Measurements from ENCODE around the gene FES.
"Not testable (repeated sequence)": the region's sequence is repeated elsewhere in the genome, so short reads cannot be mapped to it uniquely, and the experiment has no call there.

The FES gene

DNA sequence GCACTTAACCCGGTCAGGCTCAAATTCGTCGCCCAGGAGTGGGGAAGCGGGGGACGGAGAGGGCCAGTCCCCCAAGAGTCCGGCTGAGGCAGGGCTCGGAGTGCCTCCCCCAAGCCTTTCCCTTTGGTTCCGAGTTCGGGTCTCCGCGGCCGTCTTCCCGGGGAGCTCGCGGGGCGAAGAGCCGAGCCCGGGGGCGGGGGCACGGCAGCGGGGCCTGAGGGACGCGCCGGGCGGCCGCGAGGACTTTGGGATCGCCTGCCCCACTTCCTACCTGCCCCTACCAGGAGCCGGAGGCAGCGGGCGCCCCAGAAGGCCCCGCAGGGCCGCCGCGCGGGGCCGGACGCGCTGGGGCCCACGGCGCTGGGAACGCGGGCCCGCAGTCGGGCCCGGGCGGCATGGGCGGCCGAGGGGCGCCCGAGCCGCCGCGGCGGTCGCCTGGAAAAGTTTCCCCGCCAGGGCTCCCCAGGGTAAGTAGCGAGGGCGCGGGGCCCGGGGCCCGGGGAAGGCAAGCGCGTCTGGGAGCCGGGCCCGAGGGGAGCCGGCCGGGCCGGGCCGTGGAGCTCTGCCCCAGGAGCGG is 13.1 kb upstream of the FES start:
- DNase-seq (ENCODE audit: low read depth): peak; percentile 36
- TF ChIP-seq, protein P1, sequence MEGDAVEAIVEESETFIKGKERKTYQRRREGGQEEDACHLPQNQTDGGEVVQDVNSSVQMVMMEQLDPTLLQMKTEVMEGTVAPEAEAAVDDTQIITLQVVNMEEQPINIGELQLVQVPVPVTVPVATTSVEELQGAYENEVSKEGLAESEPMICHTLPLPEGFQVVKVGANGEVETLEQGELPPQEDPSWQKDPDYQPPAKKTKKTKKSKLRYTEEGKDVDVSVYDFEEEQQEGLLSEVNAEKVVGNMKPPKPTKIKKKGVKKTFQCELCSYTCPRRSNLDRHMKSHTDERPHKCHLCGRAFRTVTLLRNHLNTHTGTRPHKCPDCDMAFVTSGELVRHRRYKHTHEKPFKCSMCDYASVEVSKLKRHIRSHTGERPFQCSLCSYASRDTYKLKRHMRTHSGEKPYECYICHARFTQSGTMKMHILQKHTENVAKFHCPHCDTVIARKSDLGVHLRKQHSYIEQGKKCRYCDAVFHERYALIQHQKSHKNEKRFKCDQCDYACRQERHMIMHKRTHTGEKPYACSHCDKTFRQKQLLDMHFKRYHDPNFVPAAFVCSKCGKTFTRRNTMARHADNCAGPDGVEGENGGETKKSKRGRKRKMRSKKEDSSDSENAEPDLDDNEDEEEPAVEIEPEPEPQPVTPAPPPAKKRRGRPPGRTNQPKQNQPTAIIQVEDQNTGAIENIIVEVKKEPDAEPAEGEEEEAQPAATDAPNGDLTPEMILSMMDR (IDR thresholded peaks at IDR 0.05; ENCODE audit: insufficient read depth, low read depth, low read length, missing control alignments): no peak
- peak overlapping the region; percentile 80 for H3K4me3 ChIP-seq (ENCODE audit: low read depth, low read length)

GRCh38 chr15:90871716-90872485 is 12.4 kb upstream of the FES start:
- TF ChIP-seq, protein P1 (IDR thresholded peaks at IDR 0.05; ENCODE audit: insufficient read depth, low read depth, low read length, missing control alignments): no peak
- no peak for DNase-seq (ENCODE audit: low read depth)
- peak overlapping the region; percentile 80 for H3K4me3 ChIP-seq (ENCODE audit: low read depth, low read length)

DNA sequence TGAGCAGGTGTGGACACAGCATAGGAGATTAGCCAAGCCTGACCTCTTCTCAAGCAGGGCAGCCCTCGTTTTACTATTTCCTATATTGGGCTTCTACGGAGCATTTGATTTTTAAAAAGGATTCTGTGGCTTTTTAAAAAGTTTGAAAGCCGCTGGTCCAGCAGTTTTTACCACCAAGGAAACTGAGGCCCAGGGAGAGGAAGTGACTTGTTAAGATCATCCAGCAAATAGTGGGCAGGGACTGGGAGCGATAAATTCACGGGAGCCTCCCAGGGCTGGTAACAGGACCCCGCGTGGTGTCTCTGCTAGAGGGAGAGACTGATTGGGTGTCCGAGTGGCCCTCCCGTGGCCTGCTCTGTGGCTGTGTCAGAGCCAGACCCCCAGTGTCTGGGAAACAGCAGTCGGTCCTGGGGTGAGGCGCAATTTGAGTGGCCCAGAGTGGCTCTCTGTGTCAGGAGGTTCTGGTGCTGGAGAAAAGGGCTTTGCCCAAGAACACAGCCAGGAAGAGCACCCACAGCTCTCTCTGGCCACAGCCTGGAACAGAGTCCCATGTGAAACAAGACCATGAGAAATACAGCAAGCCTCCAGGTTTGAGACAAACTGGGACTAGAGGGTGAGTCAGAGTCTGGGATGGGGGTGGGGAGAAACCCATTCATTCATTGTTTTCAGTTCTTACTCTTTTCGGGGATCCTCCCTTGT is 11.7 kb upstream of the FES start:
- peak overlapping the region; percentile 80 for H3K4me3 ChIP-seq (ENCODE audit: low read depth, low read length)
- peak; percentile 52 for DNase-seq (ENCODE audit: low read depth)
- TF ChIP-seq, protein P1 (IDR thresholded peaks at IDR 0.05; ENCODE audit: insufficient read depth, low read depth, low read length, missing control alignments): no peak

DNA sequence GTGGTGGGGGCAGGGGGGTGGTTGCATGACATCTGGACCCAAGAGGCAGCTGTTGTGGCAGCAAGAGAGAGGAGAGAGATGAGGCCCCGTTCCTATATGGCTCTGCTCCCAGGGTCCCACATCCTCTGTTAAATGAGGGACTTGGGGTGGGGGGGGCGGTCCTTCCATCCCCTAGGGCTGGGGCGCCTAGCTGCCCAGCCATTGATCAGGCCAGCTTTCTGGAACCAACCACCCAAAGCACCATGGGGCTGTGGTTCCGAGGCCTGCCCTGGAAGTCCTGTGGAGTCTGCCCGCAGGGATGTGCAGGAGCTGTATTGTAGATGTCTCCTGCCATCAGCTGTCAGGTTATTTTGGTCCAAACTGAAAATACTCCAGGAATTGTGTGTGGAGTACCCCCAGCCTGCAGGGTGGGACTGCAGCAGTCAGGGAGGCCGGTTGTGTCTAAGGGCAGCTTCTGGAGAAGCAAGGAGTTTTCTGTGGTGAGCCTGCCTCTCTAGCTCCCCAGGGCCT is 10.8 kb upstream of the FES start:
- H3K4me3 ChIP-seq (ENCODE audit: low read depth, low read length): no peak overlapping the region
- no peak for DNase-seq (ENCODE audit: low read depth)
- TF ChIP-seq, protein P1 (IDR thresholded peaks at IDR 0.05; ENCODE audit: insufficient read depth, low read depth, low read length, missing control alignments): no peak

GRCh38 chr15:90873998-90874605 is 10.2 kb upstream of the FES start:
- no peak overlapping the region for H3K4me3 ChIP-seq (ENCODE audit: low read depth, low read length)
- DNase-seq (ENCODE audit: low read depth): no peak
- TF ChIP-seq, protein P1 (IDR thresholded peaks at IDR 0.05; ENCODE audit: insufficient read depth, low read depth, low read length, missing control alignments): no peak

DNA sequence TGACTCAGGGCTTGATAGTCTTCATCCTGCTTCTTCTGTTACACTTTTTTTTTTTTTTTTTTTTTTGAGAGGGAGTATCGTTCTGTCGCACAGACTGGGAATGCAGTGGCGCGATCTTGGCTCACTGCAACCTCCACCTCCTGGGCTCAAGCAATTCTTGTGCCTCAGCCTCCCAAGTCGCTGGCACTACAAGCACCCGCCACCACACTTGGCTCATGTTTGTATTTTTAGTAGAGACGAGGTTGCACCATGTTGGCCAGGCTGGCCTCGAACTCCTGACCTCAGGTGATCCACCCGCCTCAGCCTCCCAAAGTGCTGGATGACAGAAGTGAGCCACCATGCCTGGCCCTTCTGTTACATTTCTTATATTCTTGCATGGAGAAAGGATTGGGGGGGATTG is 9.3 kb upstream of the FES start:
- not testable (repeated sequence) for H3K4me3 ChIP-seq (ENCODE audit: low read depth, low read length); DNase-seq (ENCODE audit: low read depth)

GRCh38 chr15:90875549-90875981 is 8.7 kb upstream of the FES start:
- H3K4me3 ChIP-seq (ENCODE audit: low read depth, low read length): no peak overlapping the region
- TF ChIP-seq, protein P1 (IDR thresholded peaks at IDR 0.05; ENCODE audit: insufficient read depth, low read depth, low read length, missing control alignments): no peak
- no peak for DNase-seq (ENCODE audit: low read depth)

Measured in GM12865 (cell line).